ENCODE results near the gene OR8H2.
"Not testable (repeated sequence)": the region's sequence is repeated elsewhere in the genome, so short reads cannot be mapped to it uniquely, and the experiment has no call there.

Gene OR8H2, protein sequence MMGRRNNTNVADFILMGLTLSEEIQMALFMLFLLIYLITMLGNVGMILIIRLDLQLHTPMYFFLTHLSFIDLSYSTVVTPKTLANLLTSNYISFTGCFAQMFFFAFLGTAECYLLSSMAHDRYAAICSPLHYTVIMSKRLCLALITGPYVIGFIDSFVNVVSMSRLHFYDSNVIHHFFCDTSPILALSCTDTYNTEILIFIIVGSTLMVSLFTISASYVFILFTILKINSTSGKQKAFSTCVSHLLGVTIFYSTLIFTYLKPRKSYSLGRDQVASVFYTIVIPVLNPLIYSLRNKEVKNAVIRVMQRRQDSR

GRCh38 chr11:56103210-56103737 lies at the start of gene OR8H2:
Gene OR8H2 (plus strand): TSS chr11:56103687. CDS start chr11:56105043, 1,356 bp downstream.
- no peak for DNase-seq (ENCODE audit: low read depth in 2 of 2)

DNA sequence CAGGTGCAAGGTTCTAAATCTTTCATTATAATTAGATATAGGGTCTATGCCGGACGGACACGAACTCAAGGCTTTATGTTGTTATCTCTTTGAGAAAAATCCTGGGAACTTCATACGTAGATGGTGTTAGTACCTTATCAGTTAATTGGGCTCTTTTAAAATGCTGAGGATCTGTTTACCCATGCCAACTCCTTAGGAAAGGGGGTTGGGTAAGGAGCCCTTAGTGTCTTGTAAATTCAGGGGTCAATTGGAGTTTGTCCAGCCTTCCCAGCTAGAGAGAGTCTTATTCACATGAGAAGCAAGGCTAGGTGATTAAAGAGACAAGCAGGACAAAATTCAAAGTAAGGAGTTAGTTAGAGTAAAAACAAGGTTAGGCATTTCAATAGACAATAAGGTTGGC lies 47.1 kb upstream of the OR8H2 start:
- not testable (repeated sequence) for DNase-seq (ENCODE audit: low read depth in 2 of 2)

GRCh38 chr11:56057661-56058237 lies 45.7 kb upstream of the OR8H2 start:
- not testable (repeated sequence) for DNase-seq (ENCODE audit: low read depth in 2 of 2)

DNA sequence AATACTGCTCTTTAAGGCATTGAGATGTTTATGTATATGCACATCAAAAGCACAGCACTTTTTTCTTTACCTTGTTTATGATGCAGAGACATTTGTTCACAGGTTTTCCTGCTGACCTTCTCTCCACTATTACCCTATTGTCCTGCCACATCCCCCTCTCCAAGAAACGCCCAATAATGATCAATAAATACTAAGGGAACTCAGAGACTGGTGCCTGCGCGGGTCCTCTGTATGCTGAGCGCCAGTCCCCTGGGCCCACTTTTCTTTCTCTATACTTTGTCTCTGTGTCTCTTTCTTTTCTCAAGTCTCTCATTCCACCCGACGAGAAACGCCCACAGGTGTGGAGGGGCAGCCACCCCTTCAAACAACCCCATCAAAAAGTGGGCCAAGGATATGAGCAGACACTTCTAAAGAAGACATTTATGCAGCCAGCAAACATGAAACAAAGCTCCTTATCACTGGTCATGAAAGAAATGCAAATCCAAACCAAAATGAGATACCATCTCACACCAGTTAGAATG lies 45.2 kb upstream of the OR8H2 start:
- DNase-seq (ENCODE audit: low read depth in 2 of 2), result not testable (repeated sequence)

GRCh38 chr11:56066980-56067379 lies 36.5 kb upstream of the OR8H2 start:
- no peak for DNase-seq (ENCODE audit: low read depth in 2 of 2)

DNA sequence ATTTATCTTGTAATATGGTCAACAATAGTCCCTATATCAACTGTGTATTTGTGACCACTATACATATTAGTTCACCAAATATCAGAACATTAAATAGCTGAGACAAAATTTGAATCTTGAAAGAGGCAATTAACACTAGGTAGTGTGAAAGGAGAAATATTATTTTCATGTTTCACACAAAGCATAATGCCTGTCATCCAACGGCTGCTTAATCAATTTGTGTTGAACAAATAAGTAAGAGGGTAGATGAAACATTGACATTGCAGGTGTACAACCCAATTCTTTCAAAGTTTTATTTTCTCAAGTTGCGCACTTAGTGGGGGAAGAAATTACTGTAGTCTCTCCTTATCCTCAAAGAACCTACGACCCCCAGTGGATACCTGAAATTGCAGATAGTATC lies 13.8 kb upstream of the OR8H2 start:
- DNase-seq (ENCODE audit: low read depth in 2 of 2), result no peak

DNA sequence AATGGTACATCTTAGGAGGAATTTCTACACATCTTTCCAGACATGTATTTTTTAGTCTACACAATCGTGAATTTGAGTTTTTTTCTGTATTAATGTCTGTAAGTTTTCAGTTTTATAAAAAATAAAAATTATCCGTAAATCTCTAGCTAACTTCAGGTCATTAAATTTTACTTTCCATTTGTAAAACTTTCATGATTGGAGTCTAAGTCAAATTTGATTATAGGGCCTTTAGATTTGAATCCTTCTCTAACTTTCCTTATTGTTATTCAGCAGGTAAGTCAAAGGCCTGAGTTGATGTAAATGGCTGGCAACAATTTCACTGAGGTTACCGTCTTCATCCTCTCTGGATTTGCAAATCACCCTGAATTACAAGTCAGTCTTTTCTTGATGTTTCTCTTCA lies 10.5 kb upstream of the OR8H2 start, which contains the start of gene OR8I2:
Gene OR8I2 (plus strand): TSS at position 301 of the 400 bp plus-strand sequence. CDS start 0 bp downstream, at position 301.
- no peak for DNase-seq (ENCODE audit: low read depth in 2 of 2)

- no peak for DNase-seq (ENCODE audit: low read depth in 2 of 2)
These were observed 18.6 kb downstream of the OR8H2 start, which contains the start of gene OR8H3 for GRCh38 chr11:56122073-56122472. Gene OR8H3 (plus strand): TSS chr11:56122373. CDS start chr11:56122373, 0 bp downstream.

DNA sequence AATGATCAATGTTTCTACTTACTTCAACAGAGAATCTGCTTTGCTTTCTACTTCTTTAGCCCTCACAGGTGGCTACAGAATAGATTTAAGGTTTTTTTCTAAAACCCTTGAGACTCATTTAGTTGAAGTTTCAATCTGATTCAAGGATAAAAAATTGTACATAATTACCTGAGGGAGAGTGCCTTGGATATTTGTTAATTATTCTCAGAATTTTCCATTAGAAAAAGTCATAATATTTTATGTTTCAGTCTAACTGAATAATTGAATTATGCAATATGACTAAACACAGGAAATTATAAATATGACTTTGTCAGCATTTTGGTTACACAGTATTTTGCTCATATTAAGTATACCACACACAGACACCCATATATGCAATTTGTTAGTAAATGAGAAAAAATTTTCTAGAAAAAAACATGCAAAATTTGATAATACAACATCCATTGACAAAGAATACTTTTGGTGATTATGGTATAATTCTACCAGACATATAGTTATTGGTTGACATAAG lies 36.7 kb downstream of the OR8H2 start, which contains the start of gene OR8J3:
Gene OR8J3 (minus strand): TSS at position 51 of the 511 bp plus-strand sequence. CDS start 2,483 bp downstream, outside the sequence.
- no peak for DNase-seq (ENCODE audit: low read depth in 2 of 2)

DNA sequence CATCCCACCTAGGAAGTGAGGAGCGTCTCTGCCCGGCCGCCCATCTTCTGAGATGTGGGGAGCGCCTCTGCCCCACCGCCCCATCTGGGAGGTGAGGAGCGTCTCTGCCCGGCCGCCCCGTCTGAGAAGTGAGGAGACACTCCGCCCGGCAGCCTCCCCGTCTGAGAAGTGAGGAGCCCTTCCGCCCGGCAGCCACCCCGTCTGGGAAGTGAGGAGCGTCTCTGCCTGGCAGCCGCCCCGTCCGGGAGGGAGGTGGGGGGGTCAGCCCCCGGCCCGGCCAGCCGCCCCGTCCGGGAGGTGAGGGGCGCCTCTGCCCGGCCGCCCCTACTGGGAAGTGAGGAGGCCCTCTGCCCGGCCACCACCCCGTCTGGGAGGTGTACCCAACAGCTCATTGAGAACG lies 40.2 kb downstream of the OR8H2 start:
- not testable (repeated sequence) for DNase-seq (ENCODE audit: low read depth in 2 of 2)

DNA sequence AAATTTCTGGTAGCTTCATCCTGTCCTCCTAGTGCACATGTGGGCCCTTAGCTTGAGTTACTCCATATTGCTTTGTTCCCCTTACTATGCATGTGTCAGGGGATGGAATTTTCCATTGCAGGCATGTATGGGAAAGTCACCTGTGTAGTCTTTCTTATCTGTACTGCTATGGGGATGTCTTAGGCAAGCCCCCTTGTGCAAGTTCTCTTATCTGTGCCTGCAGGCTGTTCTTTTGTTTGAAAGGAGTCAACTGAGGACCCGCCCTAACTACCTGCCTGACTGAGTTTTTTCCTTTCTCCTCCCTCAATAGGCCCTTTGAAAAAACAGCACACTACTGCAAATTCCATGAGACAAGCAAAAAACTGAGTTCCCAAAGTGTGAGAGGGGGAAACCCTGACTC lies 47.9 kb downstream of the OR8H2 start:
- DNase-seq (ENCODE audit: low read depth in 2 of 2), result no peak

- no peak for DNase-seq (ENCODE audit: low read depth in 2 of 2)
These were observed 48.8 kb downstream of the OR8H2 start for GRCh38 chr11:56152333-56152732.
